Fibroblast of skin of right quadriceps (primary cell): ENCODE measurements around the gene DDX39A.
A peak's percentile ranks its signal among the peaks of the same experiment; 100 is the strongest.
"Not testable (repeated sequence)": the region's sequence is repeated elsewhere in the genome, so short reads cannot be mapped to it uniquely, and the experiment has no call there.

Experiments
- DNase-seq: peaks from one replicate; pipeline ENCODE4 v3.0.0-alpha.2; 2013

DDX39A gene

DNA sequence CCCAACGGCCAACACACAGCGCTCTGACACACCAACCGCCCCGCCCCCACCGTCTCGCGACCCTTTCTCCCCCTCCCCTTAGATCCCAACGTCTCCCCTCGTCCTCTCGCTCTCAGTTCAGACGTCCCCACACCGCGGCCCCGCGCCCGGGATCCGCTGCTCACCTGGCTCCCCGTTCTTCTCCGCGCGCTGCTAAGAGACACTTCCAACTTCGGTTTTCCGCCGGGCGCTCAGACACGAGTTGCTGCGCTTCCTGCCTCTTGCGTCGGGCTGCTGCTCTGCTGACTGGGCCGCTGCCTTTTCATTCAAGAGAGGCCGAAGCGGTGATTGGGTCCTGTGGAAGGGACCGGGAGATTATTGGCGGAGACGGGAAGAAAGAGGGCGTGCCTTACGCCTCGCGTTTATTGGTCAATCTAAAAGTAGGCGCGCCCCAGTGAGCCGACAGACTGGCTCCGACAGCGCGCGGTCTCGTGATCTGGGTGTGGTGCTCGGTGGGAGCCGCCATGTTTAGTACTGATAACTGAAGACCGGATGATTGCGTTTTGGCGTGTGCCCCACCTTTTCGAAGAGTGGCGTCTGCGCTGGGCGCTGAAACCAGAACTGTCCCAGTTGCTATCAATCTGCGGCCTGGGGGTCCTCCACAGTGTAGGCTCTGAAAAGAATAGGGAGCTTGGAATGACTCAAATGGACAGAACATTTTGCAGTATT, at the start of gene DDX39A:
Gene DDX39A (minus strand): TSS at position 236 of the 708 bp plus-strand sequence. CDS start 6,121 bp downstream, outside the sequence.
- DNase-seq = peak; percentile 100

- no peak for DNase-seq
Measured at GRCh38 chr19:14467816-14468215, 48.7 kb upstream of the DDX39A start.

DNA sequence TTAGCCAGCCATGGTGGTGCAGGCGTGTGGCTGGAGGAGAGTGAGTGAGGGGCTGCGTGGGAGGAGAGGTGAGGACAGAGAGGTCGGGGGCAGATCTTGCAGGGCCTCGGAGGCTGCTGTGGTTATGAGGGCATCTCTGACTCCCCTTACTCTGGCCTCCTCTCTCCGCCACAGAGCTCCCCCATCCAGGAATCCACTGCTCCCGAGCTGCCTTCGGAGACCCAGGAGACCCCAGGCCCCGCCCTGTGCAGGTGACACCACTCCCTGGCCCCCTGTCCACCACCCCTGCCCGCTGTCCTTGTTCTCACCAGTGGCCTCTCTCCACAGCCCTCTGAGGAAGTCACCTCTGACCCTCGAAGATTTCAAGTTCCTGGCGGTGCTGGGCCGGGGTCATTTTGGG, 48.2 kb upstream of the DDX39A start:
- DNase-seq = no peak

GRCh38 chr19:14463747-14464146, 44.6 kb upstream of the DDX39A start:
- no peak for DNase-seq

GRCh38 chr19:14462401-14462800, 43.3 kb upstream of the DDX39A start:
- DNase-seq = not testable (repeated sequence)

DNA sequence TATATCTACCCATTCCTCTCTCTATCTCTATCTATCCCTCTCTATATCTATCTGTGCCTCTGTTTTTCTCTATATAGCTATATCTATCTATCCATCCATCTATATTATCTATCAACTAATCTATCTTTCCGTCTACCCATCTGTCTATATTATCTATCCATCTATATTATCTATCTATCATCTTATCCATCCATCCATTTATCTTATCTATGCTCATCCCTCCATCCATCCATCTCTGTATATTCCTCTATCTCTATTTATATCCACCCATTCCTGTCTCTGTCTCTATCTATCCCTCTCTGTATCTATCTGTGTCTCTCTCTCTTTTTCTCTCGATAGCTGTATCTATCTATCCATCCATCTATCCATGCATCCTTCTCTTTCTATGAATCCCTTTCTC, 41.8 kb upstream of the DDX39A start:
- no peak for DNase-seq

GRCh38 chr19:14459703-14460102, 40.6 kb upstream of the DDX39A start:
- DNase-seq = no peak

DNA sequence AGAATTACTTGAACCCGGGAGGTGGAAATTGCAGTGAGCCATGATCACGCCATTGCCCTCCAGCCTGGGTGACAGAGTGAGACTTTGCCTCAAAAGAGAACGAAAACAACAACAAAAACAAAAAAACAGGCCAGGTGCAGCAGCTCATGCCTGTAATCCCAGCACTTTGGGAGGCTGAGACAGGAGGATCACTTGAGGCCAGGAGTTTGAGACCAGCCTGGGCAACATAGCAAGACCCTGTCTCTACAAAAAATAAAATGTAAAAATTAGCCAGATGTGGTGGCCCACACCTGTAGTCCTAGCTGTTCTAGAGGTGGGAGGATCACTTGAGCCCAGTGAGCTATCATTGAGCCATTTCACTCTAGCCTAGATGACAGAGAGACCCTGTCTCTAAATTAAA, 33.2 kb upstream of the DDX39A start:
- not testable (repeated sequence) for DNase-seq

GRCh38 chr19:14450876-14451275, 31.7 kb upstream of the DDX39A start:
- no peak for DNase-seq

GRCh38 chr19:14450168-14450874, 31.2 kb upstream of the DDX39A start:
- peak; percentile 29 for DNase-seq

GRCh38 chr19:14449321-14449720, 30.2 kb upstream of the DDX39A start:
- no peak for DNase-seq

- no peak for DNase-seq
Measured at GRCh38 chr19:14446336-14447036, 27.3 kb upstream of the DDX39A start.

DNA sequence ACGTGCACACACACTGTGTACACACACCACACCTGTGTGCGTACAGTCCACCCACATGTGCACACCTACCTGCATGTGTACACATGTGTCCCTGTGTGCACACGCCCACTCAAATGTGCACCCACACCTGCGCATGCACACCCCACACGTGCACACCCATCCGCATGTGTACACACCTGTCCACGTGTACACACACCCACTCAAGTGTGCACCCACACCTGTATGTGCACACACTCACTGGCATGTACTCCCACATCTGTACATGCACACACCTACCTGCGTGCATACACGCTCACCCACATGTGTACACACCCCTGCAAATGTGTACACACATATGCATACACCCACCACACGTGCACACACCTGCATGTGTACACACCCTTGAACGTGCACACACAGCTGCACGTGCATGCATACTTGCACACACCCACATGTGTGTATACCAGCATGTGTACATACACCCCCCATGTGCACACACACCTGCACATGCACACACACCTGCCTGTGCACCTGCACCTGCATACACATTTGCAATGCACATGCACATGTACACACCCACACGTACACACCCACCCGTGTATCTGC, 24.6 kb upstream of the DDX39A start:
- DNase-seq = no peak

DNA sequence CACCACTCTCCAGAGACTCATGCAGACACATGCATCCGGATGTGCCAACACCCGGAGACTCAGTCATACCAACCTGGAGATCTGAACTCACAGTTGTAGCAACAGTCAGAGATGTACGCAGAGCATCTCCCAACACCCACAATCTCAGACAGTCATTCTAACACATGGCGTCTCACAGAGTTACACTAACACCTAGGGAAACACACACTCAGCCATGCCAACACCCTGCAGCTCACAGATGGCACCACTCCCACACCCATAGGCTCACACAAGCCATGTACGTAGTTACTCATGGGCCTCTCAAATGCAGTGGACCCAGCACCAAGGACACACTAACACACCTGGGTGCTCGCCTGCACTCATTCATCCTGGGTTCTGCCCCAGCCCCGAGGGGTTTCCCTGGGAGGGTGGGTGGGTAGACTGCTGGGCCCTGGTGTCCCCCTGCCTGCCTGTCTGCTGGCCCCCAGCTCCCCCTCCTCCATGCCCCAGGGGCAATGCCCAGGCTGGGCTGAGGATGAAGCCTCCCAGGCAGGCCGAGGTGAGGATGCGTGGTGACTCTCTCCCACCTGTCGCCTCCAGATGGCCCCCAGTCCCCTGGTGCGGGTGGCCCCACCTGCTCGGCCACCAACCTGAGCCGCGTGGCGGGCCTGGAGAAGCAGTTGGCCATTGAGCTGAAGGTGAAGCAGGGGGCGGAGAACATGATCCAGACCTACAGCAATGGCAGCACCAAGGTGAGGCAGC, 23.9 kb upstream of the DDX39A start:
- DNase-seq = no peak

DNA sequence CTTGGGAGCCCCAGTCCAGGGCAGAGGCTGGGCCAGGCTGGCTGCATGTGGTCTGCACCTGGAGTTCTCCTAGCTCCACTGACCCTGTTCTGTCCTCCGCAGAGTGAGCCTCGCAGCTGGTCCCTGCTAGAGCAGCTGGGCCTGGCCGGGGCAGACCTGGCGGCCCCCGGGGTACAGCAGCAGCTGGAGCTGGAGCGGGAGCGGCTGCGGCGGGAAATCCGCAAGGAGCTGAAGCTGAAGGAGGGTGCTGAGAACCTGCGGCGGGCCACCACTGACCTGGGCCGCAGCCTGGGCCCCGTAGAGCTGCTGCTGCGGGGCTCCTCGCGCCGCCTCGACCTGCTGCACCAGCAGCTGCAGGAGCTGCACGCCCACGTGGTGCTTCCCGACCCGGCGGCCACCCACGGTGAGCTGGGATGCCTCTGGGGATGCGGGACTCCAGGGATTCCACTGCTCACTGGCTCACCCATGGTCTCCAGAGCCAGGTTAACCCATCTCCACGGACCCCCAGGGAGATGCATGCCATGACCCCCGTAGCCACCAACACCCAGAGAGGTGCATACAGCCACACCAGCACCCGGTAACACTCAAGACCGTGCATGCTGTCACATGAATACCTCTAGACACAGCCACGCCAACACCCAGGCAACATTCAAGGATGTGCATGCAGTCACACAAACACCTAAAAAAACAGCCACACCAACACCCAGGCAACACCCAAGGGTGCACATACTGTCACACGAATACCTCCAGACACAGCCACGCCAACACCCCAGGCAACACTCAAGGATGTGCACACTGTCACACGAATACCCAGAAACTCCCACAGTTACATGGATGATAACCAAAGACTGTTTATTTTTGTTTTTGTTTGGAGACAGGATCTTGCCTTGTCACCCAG, 22.1 kb upstream of the DDX39A start:
- DNase-seq = no peak

DNA sequence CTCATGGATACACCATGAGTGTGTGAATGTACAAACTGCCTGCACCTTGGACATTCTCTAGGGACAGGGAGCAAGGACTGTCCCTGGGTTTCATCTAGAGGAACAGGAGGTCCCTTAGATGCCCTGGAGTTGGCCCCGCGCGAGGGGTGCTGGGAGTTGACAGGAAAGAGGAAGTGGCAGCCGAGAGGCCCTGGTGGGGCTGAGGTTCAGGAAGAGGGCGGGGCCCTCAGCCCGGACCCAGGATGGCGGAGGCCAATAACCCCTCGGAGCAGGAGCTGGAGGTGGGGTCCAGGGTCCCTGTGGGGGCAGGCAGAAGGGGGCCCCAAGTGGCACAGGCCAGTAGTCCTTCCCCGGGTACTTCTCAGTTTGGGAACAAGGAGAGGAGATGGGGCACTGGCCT, 20.9 kb upstream of the DDX39A start:
- no peak for DNase-seq

GRCh38 chr19:14439014-14439413, 19.9 kb upstream of the DDX39A start:
- DNase-seq = no peak

GRCh38 chr19:14437578-14438140, 18.5 kb upstream of the DDX39A start:
- no peak for DNase-seq

GRCh38 chr19:14435320-14436050, 16.3 kb upstream of the DDX39A start:
- DNase-seq = no peak

- peak; percentile 29 for DNase-seq
Measured at GRCh38 chr19:14434543-14435319, 15.6 kb upstream of the DDX39A start.
